GM18870 (cell line): ENCODE data around the gene PHLDB1.
"Not testable (repeated sequence)": the region's sequence is repeated elsewhere in the genome, so short reads cannot be mapped to it uniquely, and the experiment has no call there.

Source experiments
- ATAC-seq: cut with Tn5 transposase; IDR thresholded peaks from one replicate; pipeline ENCODE4 v1.9.1; 2021; ENCODE audit warnings: moderate library complexity; ENCODE audit not compliant: unreplicated experiment

PHLDB1 gene

GRCh38 chr11:118682939-118683338 lies 75.5 kb downstream of the PHLDB1 start:
- not testable (repeated sequence) for ATAC-seq

DNA sequence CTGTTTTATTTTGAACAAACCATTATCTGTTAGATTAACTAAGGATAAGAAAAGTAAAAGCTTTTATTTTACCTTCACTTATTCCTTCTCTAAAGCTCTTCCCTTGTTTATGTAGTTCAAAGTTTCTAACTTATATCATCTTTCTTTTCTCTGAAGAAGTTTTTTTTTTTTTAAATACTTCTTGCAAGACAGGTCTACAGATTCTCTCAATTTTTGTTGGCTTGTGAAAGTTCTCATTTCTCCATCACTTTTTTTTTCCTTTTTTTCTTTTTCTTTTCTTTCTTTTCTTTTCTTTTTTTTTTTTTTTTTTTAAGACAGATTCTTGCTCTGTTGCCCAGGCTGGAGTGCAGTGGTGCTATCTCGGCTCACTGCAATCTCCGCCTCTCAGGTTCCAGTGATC lies 76.8 kb downstream of the PHLDB1 start:
- no peak for ATAC-seq

GRCh38 chr11:118687906-118688305 lies 80.5 kb downstream of the PHLDB1 start:
- ATAC-seq, result no peak

GRCh38 chr11:118688339-118688738 lies 80.9 kb downstream of the PHLDB1 start:
- ATAC-seq, result not testable (repeated sequence)

DNA sequence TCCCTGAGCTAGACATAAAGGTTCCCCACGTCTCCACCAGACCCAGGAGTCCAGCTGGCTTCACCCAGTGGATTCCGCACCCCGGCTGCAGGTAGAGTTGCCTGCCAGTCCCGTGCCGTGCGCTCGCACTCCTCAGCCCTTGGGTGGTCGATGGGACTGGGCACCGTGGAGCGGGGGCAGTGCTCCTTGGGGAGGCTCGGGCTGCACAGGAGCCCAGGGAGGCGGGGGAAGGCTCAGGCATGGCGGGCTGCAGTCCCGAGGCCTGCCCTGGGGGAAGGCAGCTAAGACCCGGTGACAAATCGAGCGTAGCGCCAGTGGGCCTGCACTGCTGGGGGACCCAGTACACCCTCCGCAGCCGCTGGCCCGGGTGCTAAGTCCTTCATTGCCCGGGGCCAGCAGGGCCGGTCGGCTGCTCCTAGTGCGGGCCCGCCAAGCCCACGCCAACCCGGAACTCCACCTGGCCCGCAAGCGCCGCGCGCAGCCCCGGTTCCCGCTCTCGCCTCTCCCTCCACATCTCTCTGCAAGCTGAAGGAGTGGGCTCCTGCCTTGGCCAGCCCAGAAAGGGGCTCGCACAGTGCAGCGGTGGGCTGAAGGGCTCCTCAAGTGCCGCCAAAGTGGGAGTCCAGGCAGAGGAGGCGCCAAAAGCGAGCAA lies 81.6 kb downstream of the PHLDB1 start:
- ATAC-seq, result no peak

DNA sequence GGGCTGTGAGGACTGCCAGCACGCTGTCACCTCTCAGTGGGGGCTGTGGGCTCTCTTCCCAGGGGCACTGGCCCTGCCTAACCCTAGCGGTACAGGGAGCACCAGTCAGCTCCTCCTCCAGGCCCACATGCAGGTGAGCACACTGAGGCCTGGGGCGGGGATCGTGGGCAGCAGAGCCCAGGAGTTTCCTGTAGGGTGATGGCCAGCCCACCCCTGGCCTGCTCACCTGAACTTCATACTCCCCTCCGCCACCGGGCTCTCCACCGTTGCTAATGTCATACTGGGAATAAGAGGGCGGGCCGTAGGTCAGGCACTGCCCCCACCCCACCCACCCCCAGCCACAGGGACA lies 82.1 kb downstream of the PHLDB1 start:
- no peak for ATAC-seq

DNA sequence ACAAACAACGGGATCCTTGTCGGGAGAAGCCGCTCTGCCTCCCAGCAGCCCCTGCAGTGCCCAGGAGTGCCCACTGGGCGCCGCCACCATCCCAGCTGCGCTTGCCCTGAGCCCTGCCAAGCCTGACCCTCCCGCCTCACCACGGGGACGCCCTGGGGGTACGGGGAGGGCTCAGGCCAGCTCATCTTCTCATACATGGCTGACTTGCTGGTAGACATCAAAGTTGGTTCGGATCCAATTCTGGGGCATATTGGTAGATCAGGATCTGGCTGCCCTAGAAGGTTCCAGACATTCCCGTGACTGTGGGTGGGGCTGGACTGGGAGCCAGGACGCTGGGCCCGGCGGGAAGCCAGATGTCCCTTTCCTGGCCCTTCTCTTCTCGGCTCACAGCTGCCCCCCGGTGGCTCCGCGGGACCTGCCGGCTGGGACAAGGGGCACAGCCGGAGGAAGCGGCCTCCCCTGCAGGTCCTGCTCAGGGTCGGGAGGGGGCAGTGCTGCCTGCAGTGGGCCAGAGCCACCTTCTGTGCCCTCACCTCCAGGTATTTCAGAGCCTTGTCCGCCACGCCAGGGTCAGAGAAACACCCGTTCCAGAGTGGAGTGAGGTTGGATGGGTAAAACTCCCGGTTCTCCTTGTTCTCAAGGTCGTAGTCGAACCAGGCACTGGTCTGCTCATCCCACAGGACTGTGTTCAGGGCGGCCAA lies 82.6 kb downstream of the PHLDB1 start:
- ATAC-seq, result no peak

DNA sequence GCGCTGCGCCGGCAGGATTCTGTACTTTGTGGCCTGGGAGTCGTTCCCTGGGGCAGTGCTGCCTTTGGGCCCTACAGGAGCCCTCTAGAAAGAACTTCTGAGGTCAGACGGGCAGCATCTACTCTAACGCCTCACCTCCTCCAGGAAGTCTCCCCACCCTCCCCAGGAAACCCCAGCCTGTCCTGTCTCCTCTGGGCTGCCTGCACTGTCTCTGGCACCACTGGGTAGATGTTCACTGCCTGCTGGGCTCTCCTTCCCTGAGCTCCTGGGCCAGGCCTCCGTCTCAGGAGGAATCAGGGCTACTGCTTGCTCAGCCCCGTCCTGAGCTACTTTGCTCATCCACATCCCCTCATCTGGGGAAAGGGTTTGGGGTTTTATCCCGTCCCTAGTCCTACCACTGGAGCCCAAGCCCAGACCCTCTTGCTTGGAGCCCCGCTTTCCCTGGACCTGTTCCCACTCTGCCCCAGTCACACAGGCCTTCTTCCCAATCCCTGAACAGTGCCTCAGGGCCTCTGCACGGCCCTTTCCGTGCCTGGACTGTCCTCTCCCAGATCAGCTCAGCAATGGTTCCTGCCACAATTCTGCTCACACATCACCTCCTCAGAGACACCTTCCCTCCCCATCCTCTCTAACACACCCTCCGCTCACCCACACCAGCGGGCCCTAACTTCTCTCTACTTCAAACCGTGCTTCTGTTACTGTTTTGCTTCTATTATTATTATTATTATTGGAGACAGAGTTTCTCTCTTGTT lies 83.3 kb downstream of the PHLDB1 start:
- ATAC-seq, result no peak

DNA sequence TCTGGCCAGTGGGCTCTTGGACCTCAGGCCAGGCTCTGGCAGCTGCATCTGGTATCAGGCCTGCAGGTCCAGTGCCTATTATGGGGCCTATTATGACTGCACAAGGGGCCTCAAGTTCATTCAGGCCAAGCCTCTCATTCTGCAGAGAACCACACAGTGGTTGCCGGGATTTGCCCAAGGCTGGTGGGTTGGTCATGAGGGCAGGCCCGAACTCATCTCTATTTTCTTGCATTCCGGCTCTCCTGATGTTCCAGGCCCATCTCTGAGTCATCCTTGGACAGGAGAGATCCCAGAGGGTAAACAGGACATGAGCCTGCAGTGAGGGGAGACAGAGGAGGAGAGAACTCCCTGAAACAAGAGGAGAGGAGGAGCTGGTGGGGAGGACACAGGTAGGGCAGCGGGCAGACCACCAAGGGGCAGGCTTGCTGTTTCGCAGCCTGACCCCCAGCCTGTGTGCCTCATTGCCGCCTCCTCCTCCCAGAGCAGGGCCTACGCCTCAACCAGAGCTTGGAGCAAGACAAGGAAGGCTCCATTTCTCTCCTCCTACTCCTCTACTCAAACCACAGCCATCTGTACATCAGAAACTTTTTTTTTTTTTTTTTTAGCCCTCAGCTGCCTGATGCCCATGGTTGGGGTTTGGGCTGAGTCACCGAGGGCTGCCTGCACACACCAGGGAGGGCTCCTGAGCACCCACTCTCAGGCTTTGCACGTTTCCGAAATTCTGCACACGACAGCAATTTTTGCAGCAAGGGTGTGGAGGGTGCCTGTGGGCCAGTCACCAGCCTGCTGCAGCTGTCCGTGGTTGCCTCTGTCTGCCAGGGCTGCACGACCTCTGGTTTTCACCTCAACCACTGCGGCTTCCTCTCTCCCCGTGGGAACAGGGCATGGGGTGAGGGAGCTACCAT lies 84.8 kb downstream of the PHLDB1 start:
- no peak for ATAC-seq

GRCh38 chr11:118694185-118694584 lies 86.8 kb downstream of the PHLDB1 start:
- no peak for ATAC-seq

- ATAC-seq, result no peak
Observed at GRCh38 chr11:118694771-118695170, 87.4 kb downstream of the PHLDB1 start.

GRCh38 chr11:118696673-118697226 lies 89.3 kb downstream of the PHLDB1 start:
- ATAC-seq, result no peak

- ATAC-seq, result no peak
Observed at GRCh38 chr11:118697346-118697745, 89.9 kb downstream of the PHLDB1 start.

DNA sequence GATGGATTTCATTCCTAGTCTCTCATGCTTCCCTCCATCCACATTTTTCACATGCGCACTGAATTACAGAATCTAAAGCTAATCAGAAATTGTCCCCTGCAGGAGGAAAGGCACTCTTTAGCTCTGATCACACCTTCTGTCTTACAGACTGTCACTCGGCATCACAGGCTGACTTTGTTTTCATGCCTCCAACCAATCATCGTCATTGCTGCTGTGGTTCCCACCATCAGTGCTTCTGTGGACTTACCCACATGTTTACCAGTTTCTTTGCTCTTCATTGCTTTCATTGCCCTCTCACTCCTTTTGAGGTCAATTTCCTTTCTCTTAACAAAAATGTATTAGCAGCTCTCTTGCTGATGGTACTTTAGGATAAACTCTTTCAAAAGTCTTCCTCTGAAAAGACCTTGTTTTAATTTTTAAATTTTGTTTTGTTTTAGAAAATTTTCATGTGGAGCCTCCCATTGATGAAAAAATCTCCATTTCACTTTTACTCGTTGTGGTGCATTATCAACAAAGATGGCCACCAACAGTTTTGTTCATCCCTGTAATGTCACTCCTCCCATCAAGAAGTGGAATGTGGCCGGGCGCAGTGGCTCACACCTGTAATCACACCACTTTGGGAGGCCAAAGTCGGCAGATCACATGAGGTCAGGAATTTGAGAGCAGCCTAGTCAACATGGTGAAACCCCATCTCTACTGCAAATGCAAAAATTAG lies 92.2 kb downstream of the PHLDB1 start:
- ATAC-seq, result no peak

DNA sequence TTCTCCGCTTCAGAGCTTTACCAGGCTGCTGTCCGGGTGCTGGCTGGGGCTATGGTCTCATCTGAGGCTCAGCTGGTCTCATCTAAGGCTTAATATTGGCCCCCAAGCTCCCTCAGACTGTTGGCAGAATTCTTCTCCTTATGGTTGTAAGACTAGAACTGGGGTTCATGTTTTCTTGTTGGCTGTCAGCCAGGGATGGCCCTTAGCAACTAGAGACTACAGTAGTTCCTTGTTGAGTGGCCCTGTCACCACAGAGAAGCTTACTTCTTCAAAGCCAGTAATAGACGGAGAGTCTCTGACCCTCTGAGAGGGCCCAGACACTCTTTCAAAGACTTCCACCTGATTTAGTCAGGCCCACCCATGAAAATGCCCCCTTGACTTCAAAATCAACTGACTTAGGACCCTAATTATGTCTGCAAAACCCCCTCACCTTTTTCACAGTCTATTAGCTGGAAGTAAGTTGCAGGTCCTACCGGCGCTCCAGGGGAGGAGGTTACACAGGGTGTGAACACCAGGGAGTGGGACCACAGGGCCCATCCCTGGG lies 96.2 kb downstream of the PHLDB1 start:
- ATAC-seq, result no peak

- no peak for ATAC-seq
Observed at GRCh38 chr11:118705111-118705741, 97.8 kb downstream of the PHLDB1 start.

GRCh38 chr11:118705791-118706545 lies 98.6 kb downstream of the PHLDB1 start:
- ATAC-seq, result no peak

- no peak for ATAC-seq
Observed at GRCh38 chr11:118706546-118706825, 99.1 kb downstream of the PHLDB1 start.
